Measurements from ENCODE around the gene TMEM255B. TPM values are rescaled to one million over a fixed set of nuclear protein-coding genes. Genes with fewer than 3 reads are reported as not detected.
A peak's percentile ranks its signal among the peaks of the same experiment; 100 is the strongest.

Gene TMEM255B
- total RNA-seq, 2 experiments from 2014 or later = 0.61 to 0.88 TPM

DNA sequence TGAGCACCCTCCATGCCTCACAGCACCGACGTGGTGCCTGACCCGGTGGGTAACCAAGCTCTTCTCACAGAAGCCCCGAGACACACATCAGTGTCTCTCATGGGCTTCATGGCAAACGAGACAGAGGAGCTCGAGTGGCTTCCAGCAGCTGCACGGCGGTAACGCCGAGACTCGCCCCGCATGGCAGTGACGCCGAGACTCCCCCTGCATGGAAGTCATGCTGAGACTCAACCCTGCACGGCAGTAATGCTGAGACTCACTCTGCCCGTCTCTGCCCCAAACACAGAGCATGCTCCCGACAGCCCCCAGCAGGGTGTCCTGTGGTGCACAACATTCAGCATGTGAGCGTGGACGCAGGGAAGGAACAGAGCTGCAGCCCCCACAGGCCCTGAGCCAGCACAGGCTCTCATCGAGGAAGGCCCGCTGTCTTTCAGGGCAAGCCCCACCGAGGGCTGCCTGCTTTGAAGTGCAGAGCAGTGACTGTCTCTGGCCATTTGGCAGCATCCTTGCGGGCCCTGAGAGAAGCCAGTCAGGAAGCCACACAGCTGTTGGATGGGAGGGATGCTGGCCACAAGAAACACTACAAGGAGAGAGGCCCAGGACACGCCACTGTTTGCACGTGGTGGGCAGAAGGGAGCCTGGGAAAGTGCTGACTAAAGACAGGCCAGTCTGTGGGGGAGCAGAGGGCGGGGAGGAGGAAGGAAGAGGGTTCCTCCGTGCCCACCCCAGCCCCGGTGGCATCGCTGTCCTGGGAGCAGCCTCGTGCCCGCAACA is 95.4 kb downstream of the TMEM255B start:
- H3K36me3 Mint-ChIP-seq = no peaks in the 10 kb centered on the region
- H3K27ac Mint-ChIP-seq = no peak overlapping the region
- no peaks in the 10 kb centered on the region for H3K27me3 Mint-ChIP-seq
- peak; percentile 15 for DNase-seq
- H3K9me3 Mint-ChIP-seq = peaks cover 11% of the 10 kb centered on the region
- intact Hi-C loops (cut with micrococcal nuclease) = no loop called here
- peaks cover 8% of the 10 kb centered on the region for H3K4me1 Mint-ChIP-seq (ENCODE audit: low read depth)
- POLR2A ChIA-PET = no interaction called here
- CTCF ChIA-PET = no interaction called here
- no peak overlapping the region for H3K4me3 Mint-ChIP-seq

- intact Hi-C loops (cut with micrococcal nuclease) = no loop called here
- Mint-ChIP-seq H3K4me1 (ENCODE audit: low read depth) (peaks cover 8% of the 10 kb centered on the region), H3K27ac (no peak overlapping the region), H3K9me3 (peaks cover 11% of the 10 kb centered on the region), H3K36me3 (no peaks in the 10 kb centered on the region), H3K27me3 (no peaks in the 10 kb centered on the region), H3K4me3 (no peak overlapping the region)
- ChIA-PET CTCF (no interaction called here), POLR2A (no interaction called here)
- peak; percentile 7 for DNase-seq
These were observed 96.2 kb downstream of the TMEM255B start for GRCh38 chr13:113855012-113855921.

DNA sequence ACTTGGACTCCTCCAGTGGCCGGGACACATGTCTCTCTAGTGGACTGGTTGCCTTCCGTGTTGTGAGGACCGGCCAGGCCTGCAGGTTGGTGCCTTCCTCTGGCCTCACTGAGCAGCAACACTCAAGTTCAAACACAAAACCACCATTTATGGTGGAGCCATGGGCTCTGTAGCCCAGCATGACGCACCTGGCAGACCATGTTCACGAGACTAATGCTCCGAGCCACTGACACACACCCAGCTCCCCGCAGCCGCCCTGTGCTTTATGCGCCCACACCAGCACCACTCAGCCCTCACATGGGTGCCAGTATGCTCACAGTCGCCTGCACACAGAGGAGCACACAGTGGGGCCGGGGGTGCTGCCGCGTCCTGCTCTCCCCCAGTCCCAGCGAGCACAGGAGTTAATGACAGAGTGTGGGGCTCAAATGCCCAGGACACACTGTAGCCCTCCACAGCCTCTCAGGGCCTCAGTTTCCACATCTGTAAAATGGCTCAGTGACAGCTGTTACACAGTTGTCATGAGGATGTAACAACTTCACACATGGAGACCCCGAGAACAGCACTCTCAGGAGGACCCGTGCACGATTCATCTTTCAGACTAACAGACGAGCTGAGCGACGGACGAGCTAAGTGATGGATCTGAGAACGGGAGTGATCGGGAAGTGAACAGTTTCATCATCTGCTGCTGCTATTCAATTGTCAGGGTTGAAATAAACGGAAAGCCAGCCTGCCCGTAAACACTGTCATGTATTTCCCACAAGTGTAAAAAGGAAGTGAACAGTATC is 97.1 kb downstream of the TMEM255B start:
- intact Hi-C loops (cut with micrococcal nuclease) = no loop called here
- ChIA-PET CTCF (no interaction called here), POLR2A (no interaction called here)
- DNase-seq = peak; percentile 5
- Mint-ChIP-seq H3K4me1 (ENCODE audit: low read depth) (peaks cover 8% of the 10 kb centered on the region), H3K27me3 (no peaks in the 10 kb centered on the region), H3K4me3 (no peak overlapping the region), H3K9me3 (peaks cover 11% of the 10 kb centered on the region), H3K27ac (no peak overlapping the region), H3K36me3 (no peaks in the 10 kb centered on the region)

- POLR2A ChIA-PET = no interaction called here
- CTCF ChIA-PET = no interaction called here
- H3K4me3 Mint-ChIP-seq = no peak overlapping the region
- DNase-seq = no peak
- peaks cover 8% of the 10 kb centered on the region for H3K4me1 Mint-ChIP-seq (ENCODE audit: low read depth)
- H3K27me3 Mint-ChIP-seq = peaks cover 4% of the 10 kb centered on the region
- intact Hi-C loops (cut with micrococcal nuclease) = no loop called here
- no peaks in the 10 kb centered on the region for H3K36me3 Mint-ChIP-seq
- H3K9me3 Mint-ChIP-seq = peaks cover 11% of the 10 kb centered on the region
- H3K27ac Mint-ChIP-seq = no peak overlapping the region
These were observed 97.7 kb downstream of the TMEM255B start for GRCh38 chr13:113856716-113857065.

DNA sequence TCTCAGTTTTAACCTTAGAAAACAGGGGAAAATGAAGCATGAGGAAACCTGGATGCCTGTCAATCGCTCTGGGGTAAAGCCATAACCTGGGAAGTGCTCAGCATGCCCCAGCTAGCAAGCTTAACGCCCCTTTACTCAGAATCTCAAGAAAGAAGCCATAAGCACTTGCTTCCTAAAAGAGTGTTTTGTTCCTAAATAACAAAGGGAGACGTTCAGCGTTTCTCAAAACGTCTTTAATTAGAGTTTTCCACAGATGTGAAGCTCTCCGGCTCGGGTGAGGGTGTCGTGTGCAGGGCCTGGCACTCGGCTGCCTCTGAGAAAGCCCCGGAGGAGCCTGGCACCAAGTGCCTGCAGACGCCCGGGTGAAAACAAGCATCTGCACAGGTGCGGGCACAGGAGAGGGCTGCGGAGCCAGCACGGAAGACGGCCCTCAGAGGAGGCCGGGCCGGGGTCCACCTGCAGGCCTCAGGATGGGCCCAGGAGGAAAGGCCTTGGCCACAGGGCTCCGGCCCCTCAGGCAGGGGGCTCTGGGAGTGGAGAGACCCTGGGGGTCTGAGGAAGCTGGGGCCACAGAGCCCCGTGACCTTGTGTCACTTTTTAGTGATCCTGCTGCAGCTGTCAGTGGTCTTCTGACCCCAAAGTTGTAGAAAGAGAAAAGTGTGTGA is 98.6 kb downstream of the TMEM255B start:
- Mint-ChIP-seq H3K4me1 (ENCODE audit: low read depth) (peaks cover 13% of the 10 kb centered on the region), H3K27ac (no peak overlapping the region), H3K36me3 (peaks cover 3% of the 10 kb centered on the region), H3K4me3 (no peak overlapping the region), H3K27me3 (peaks cover 10% of the 10 kb centered on the region), H3K9me3 (peaks cover 11% of the 10 kb centered on the region)
- DNase-seq = no peak
- POLR2A ChIA-PET = no interaction called here
- CTCF ChIA-PET = no interaction called here
- intact Hi-C loops (cut with micrococcal nuclease) = no loop called here

GRCh38 chr13:113859311-113860050 is 100.5 kb downstream of the TMEM255B start:
- ChIA-PET CTCF (no interaction called here), POLR2A (no interaction called here)
- H3K4me3 Mint-ChIP-seq = no peak overlapping the region
- H3K36me3 Mint-ChIP-seq = peaks cover 3% of the 10 kb centered on the region
- H3K9me3 Mint-ChIP-seq = peaks cover 11% of the 10 kb centered on the region
- intact Hi-C loops (cut with micrococcal nuclease) = no loop called here
- peaks cover 17% of the 10 kb centered on the region for H3K27me3 Mint-ChIP-seq
- peaks cover 14% of the 10 kb centered on the region for H3K4me1 Mint-ChIP-seq (ENCODE audit: low read depth)
- DNase-seq = peak; percentile 6
- no peak overlapping the region for H3K27ac Mint-ChIP-seq

DNA sequence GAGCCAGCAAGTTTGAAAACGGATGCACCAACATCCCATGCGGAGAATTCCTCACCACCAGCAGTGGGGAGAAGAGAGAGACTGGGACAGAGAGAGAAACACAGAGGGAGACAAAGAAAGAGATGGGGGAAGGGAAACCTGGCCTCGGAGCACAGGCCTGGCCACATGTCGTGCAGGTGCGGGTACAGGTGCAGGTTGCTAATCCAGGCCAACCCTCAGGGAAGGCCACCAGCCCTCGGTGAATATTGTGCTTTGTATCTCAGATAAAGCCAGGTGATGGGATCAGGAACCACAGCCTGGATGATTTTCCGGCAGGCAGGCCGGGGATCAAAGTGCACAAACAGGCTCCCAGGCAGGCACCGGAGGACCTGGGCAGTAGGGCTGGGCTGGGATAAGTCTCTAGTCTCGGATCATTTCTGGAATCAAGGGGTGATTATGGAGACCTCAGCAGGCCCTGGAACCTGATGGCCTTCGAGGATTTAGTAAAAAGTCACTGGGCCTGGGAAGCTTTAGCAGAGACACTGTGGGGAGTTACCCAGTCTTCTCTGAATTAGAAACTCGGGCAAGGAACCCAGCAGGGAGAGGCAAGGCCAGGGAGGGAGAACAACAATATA is 101.1 kb downstream of the TMEM255B start:
- Mint-ChIP-seq H3K4me1 (ENCODE audit: low read depth) (peaks cover 12% of the 10 kb centered on the region), H3K36me3 (peaks cover 3% of the 10 kb centered on the region), H3K27me3 (peaks cover 22% of the 10 kb centered on the region), H3K9me3 (peaks cover 11% of the 10 kb centered on the region), H3K27ac (no peak overlapping the region), H3K4me3 (no peak overlapping the region)
- DNase-seq = peak; percentile 1
- POLR2A ChIA-PET = no interaction called here
- intact Hi-C loops (cut with micrococcal nuclease) = no loop called here
- CTCF ChIA-PET = no interaction called here

GRCh38 chr13:113860665-113861432 is 101.8 kb downstream of the TMEM255B start:
- Mint-ChIP-seq H3K27ac (no peak overlapping the region), H3K36me3 (peaks cover 3% of the 10 kb centered on the region), H3K27me3 (peaks cover 28% of the 10 kb centered on the region), H3K9me3 (peaks cover 11% of the 10 kb centered on the region), H3K4me3 (no peak overlapping the region), H3K4me1 (ENCODE audit: low read depth) (peaks cover 12% of the 10 kb centered on the region)
- ChIA-PET CTCF (no interaction called here), POLR2A (no interaction called here)
- intact Hi-C loops (cut with micrococcal nuclease) = no loop called here
- peak; percentile 7 for DNase-seq

DNA sequence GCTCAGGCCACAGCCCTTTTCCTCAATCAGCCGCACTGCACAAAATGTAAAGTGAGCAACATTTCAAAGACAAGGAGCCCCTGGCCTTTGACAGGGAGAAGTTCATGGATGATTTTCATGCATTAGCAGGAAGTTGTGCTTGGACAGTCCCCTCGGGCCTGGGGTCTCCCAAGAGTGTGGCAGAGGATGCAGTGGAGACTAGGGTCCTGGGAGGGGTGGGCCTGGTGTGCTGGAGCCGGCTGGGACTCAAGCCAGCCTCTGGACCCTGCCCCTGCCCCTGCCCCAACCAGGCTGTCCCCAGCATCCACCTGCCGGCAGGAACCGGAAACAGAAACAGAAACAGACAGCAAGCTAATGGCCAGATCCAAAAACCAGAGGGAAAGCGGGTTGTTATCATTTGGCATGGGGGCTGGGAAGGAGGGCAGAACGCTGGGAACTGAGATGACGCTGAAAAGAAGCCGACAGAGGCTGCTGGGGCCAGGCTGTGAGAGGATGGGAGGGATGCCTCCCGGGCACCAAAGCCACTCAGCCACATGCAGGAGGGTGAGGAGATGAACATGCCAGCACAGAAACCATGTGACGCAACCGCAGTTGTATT is 102.5 kb downstream of the TMEM255B start:
- peaks cover 12% of the 10 kb centered on the region for H3K4me1 Mint-ChIP-seq (ENCODE audit: low read depth)
- peaks cover 33% of the 10 kb centered on the region for H3K27me3 Mint-ChIP-seq
- intact Hi-C loops (cut with micrococcal nuclease) = no loop called here

DNA sequence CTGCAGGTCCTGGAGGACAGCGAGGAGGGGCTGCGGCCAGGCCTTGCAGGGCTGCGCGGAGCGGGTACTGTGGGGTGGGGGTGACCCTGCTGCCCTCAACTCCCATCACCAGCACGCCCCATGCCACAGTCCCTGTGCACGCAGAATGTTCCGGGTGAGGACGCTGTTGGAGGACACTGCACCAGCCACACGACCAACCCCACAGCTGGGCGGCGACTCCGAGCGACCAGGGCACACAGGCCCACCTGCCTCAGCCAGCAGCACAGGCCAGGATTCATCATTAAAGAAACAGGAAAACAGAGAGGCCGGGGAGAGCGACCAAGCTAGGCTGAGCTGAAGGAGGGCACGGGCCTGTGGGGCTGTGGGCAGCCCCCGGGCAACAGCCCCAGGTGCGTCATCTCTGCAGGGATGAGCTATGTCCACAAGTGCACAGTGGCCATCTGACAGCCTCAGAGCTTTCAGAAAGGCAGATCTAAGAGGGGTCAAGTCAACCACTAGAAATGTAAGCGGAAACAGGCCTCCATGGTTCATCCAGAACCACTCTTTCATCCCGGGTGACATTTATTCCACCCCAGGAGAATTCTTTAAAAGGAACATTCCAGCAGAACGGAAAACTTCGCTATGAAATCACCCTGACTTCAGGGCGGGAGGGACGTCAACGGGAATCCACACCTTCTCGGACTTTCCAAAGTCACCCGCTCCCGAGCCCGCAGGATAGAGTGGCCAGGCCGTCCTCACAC is 103.3 kb downstream of the TMEM255B start:
- Mint-ChIP-seq H3K9me3 (peaks cover 11% of the 10 kb centered on the region), H3K4me1 (ENCODE audit: low read depth) (peaks cover 12% of the 10 kb centered on the region), H3K27me3 (peaks cover 33% of the 10 kb centered on the region), H3K4me3 (peak overlapping the region; percentile 62), H3K27ac (no peak overlapping the region), H3K36me3 (peaks cover 3% of the 10 kb centered on the region)
- POLR2A ChIA-PET = no interaction called here
- CTCF ChIA-PET = no interaction called here
- intact Hi-C loops (cut with micrococcal nuclease) = no loop called here
- DNase-seq = no peak

More for the DNA sequence above, 102.5 kb downstream of the TMEM255B start:
- ChIA-PET CTCF (no interaction called here), POLR2A (no interaction called here)
- Mint-ChIP-seq H3K9me3 (peaks cover 11% of the 10 kb centered on the region), H3K36me3 (peaks cover 3% of the 10 kb centered on the region), H3K27ac (no peak overlapping the region), H3K4me3 (no peak overlapping the region)
- DNase-seq = no peak
